Erythroblast (primary cell): Measurements from ENCODE around the gene SHANK1.

Experiments
- GATA1 ChIP-seq: IDR thresholded peaks from 2 replicates; pipeline ENCODE4 v1.6.1; 2011; ENCODE audit warnings: low read depth, mild to moderate bottlenecking, control low read depth, low read length, moderate library complexity
- POLR2A ChIP-seq: IDR thresholded peaks from 2 replicates; pipeline ENCODE4 v1.6.1; 2011; ENCODE audit warnings: mild to moderate bottlenecking, low read length

DNA sequence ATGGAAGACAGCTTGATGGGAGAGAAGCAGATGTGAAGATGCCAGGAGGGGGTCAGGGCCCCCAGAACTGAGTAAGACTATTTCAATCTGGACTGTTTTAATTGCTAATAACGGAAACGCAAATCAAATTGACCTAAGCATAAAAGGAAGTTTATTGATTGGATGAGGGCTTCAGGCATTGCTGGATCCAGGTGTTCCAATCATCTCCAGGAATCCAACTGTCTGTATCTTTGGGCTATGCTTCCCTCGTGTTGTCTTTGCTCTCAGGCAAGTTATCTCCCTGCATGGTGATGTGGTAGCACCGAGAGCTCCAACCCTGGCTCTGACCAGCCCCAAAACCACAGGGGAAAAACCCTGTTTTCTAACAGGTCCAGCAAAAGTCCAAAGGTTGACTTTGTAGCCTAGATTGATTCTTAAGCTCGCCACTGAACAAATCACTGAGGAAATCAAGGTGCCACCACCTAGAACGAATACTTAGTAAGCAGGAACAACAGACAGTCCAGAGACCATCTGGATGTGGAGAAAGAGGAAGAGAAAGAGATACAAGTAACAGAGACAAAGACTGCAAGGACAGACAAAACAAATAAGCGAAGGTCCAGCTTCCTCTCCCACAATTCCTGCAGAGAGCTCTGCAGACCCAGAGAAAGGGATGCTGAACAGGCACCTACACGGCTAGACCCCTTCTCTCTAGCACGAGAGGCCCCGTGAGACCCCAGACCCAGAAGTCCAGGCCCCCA lies 71.6 kb downstream of the SHANK1 start:
- TF ChIP-seq POLR2A (no peak), GATA1 (no peak)
